GM18907 (cell line): ENCODE data around the gene PFN3.
A peak's percentile ranks its signal among the peaks of the same experiment; 100 is the strongest.
"Not testable (repeated sequence)": the region's sequence is repeated elsewhere in the genome, so short reads cannot be mapped to it uniquely, and the experiment has no call there.

Experiments
- ATAC-seq: cut with Tn5 transposase; IDR thresholded peaks from one replicate; pipeline ENCODE4 v1.9.1; 2021; ENCODE audit warnings: mild to moderate bottlenecking, moderate library complexity; ENCODE audit not compliant: unreplicated experiment

The PFN3 gene

GRCh38 chr5:177425801-177426565, 25.5 kb upstream of the PFN3 start:
- ATAC-seq: peak; percentile 78

DNA sequence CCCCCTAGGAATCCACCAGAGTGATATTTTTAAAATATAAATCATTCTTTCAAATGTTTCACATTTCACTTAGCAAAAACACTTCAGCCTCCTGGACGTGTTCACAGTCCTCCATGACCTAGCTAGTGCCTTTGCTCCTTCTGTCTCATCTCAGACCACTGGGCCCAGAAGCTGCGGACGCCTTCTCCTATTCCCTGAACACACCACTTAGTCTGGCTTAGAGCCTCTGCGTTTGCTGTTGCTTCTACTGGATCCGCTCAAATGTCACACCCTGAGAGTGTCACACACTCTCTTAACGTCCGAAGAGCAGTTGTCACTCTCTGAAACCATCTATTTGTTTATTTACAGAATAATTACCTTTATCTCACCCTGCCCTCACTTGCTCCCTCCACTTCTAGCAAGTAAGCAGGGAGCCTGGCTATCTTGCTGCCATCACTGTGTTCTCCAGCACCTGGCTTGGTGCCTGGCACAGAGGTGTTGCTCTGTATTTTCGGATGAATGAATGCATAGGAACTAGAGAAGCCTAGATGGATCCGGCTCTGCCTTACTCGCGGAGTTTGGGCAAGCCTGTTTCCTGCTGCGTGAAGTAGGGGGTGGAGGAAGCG, 24.8 kb upstream of the PFN3 start:
- ATAC-seq: no peak

DNA sequence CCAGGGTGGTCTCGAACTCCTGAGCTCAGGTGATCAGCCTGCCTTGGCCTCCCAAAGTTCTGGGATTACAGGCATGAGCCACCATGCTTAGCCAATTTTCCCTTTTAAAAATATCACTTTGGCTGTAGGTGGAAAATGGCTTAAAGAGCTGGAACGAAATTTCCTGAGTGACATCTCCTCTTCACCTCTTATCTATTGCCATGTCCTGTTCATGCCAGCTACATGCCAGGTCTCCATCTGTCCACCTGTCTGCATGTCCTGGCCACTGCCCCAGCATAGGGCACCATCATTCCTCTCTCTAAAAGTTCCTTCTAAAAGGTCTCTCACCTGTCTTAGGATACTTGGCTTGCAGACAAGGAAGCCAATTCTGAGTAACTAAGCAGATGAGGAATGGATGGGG, 23.2 kb upstream of the PFN3 start:
- ATAC-seq: no peak

- ATAC-seq: no peak
These were observed 20.8 kb upstream of the PFN3 start for GRCh38 chr5:177421062-177421798.

GRCh38 chr5:177420472-177420871, 20.0 kb upstream of the PFN3 start:
- ATAC-seq: not testable (repeated sequence)

DNA sequence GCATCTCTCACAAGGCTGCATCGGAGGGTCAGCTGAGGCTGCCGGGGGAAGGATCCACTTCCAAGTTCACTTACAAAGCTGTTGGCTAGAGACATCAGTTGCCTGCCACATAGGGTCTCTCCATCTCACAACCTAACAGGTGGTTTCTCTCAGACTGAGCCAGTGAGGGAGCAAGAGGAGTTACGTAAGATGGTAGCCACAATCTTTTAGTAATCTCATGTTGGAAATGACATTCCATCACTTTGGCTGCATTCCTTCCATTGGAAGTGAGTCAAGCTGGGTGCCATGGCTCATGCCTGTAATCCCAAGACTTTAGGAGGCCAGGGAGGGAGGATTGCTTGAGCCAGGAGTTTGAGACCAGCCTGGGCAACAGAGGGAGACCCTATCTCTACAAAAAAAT, 18.6 kb upstream of the PFN3 start:
- no peak for ATAC-seq

DNA sequence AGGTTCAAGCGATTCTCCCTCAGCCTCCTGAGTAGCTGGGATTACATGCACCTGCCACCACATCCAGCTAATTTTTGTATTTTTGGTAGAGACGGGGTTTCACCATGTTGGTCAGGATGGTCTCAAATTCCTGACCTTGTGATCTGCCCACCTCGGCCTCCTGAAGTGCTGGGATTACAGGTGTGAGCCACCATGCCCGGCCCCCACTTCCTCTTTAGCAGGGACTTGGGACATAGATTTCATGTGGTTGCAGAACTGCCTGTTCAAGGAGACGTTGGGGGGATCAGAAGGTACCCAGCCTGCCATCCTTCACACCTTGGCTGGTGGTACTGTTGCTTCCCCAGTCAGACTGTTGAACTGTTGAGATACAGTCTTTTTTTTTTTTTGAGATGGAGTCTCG, 16.6 kb upstream of the PFN3 start:
- not testable (repeated sequence) for ATAC-seq

DNA sequence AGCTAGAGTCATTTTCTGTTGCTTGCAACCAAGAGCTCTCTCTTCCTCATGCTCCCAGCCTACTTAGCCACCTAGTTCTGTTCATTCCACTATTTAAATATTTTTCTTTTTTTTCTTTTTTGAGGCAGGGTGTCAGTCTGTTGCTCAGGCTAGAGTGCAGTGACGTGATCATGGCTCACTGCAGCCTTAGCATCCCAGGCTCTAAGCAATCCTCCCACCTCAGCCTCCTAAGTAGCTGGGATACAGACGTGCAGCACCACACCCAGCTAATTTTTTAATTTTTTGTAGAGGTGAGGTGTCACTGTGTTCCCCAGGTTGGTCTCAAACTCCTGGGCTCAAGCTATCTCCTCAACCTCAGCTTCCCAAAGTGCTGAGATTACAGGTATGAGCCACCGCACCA, 14.0 kb upstream of the PFN3 start:
- ATAC-seq: no peak

- ATAC-seq: peak; percentile 74
These were observed 12.3 kb upstream of the PFN3 start for GRCh38 chr5:177412603-177413233.

DNA sequence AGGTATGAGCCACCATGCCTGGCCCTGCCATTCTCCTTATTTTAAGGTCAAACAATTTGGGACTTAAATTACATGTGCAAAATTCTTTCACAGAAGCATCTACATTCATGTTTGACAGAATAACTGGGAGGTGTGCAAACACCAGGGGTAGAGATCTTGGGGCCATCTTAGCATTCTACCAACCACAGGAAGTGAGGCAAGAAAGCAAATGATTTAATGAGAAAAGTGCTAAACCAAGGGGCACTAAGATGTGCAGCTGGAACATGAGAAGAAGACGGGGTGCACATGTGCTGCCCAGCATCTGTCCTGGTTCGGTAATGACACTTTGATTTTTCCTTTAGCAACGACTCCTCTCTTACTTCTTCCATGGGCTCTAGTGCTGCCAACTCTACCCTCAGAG, 10.1 kb upstream of the PFN3 start:
- no peak for ATAC-seq

DNA sequence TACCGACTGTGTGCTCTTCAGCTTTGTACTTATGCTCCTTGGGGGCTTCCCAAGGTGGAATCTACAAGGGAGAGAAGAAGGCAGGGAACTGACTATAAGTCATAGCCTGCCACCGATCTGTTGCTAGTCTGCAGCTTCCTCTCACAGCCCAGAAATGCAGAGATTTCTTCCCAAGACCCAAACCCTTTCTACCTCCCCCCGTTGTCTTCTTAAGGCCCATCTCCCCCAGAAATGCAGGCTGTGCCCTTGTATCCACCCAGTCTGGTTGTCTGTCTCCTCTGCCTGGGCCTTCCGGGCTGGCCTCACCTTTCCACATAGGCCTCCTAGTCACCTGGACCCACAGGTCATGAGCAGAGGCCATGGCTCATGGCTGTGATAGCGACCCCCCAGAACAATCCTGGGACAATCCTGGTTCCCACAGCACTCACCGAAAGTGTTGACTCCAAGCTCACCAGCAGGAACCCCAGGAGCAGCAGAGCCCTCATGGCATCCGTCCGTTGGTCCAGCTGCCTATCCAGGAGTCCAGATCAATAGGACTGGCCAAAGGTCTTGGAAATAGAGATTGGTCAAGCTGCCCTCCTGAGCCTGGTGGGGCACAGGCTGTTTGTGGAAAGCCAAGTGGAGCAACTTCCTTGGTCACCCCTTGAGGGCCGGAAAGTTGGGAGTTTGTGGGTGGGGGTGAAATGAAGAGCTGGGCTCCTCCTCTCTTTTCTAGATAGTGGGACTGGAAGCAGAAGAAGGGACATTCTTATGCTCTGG, 8.8 kb upstream of the PFN3 start, which contains the start of gene F12:
F12 (minus strand) TSS at position 522 of the 759 bp plus-strand sequence; CDS start at position 485, 37 bp downstream.
- ATAC-seq: no peak

DNA sequence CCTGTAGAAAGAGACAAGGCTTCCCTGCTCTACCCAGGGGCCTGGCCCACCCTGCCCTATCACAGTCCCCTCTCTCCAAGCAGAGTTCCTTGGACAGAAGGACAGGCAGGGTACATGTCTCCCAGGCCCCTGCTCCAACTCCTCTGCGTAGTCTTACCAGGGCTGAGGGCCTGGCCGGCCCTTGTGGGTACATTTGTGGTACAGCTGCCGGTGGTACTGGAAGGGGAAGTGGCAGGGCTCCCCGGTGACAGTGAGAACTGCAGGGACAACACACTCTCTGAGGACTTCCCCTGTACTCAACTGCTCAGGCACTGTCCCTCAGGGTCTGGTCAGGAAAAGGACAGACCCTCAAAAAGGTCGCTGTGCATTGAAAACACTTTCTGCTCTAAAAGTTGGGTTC, 5.3 kb upstream of the PFN3 start:
- ATAC-seq: no peak

- ATAC-seq: no peak
These were observed 4.9 kb upstream of the PFN3 start for GRCh38 chr5:177405312-177405711.

DNA sequence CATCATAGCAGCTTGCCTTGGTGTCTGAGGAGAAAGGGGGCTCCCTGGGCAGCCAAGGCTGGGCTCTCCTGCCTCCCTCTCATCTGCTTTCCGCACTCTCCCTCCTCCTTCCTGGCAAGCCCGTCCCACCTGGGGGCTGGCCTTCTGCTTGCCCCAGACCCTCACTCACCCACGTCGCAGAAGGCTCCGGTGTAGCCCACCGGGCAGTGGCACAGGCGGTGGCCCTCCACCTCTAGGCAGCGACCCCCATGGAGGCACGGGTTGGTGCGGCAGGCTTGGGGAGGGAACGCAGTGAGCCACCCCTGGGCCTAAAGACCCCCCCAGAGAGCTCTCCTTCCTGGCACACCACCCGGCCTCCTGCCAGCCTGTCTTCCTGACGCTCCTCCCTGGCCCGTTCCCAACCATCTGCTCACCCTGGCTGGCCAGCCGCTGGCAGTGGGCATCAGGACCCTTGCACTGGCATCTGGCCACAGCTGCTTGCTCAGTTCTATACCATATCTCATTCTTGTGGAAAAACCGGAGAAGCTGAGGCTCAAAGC, 4.2 kb upstream of the PFN3 start:
- no peak for ATAC-seq

GRCh38 chr5:177403792-177404640, 3.6 kb upstream of the PFN3 start:
- peak; percentile 81 for ATAC-seq

GRCh38 chr5:177403102-177403791, 2.8 kb upstream of the PFN3 start:
- ATAC-seq: peak; percentile 28

- ATAC-seq: no peak
These were observed 2.0 kb upstream of the PFN3 start for GRCh38 chr5:177402271-177403043.

- no peak for ATAC-seq
These were observed 2.5 kb downstream of the PFN3 start for GRCh38 chr5:177397875-177398390.
